Astrocyte of the hippocampus (primary cell): ENCODE results near the gene ATP12A.

Source experiments
- DNase-seq: peaks from one replicate; pipeline ENCODE4 v3.0.0; 2011; ENCODE audit warnings: low read depth, low spot score

Gene ATP12A

DNA sequence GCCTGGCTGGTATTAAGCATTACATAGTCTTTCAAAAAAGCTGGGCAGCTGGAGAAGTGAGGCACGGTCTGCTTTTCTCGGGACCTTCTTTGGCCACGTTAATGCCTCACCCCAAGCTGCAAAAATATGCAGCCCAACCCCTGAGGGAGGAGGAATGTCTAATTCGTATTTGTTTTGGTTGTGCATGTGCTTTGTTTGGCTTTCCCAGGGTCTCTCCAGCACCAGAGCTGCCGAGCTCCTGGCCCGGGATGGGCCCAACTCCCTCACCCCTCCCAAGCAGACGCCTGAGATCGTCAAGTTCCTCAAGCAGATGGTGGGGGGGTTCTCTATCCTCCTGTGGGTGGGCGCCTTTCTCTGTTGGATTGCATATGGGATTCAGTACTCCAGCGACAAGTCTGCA, 7.9 kb downstream of the ATP12A start:
- peak; percentile 18 for DNase-seq

DNA sequence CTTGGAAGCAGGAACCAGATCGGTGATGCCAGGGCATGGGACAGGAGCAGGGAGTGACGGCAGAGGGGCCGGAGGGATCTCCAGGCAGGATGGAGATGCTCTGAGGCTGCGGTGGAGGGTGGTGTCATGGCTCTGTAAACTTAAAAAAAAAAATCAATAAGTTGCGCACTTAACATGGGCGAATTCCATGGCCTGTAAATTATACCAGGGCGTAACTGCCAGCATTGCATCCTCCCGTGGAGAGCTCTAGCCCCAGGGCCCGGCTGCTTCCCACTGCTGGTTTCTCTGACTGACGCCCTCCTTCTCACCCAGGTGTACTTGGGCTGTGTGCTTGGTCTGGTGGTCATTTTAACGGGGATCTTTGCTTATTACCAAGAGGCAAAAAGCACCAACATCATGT, 8.7 kb downstream of the ATP12A start:
- no peak for DNase-seq

DNA sequence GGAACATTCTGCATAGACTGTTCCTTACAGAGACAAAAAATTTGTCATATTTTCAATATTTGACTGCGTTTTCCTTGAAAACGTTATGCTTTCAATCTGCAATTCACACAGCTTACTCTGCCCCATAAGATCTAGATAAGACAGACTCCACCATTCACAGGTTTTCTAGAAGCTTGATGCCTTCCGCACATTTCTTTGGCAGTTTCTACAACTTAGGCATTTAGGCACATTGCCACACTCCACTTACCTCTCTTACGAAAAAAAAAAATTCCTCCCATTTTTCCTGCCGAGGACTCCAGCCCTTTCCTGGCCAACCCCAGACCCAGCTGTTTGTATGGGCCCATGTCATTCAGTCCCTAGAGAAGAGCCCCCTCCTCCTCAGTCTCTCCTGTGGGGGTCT, 11.2 kb downstream of the ATP12A start:
- DNase-seq: no peak

- peak; percentile 75 for DNase-seq
Observed at GRCh38 chr13:24692561-24692960, 12.4 kb downstream of the ATP12A start.

GRCh38 chr13:24693862-24694471, 13.8 kb downstream of the ATP12A start:
- peak; percentile 49 for DNase-seq

DNA sequence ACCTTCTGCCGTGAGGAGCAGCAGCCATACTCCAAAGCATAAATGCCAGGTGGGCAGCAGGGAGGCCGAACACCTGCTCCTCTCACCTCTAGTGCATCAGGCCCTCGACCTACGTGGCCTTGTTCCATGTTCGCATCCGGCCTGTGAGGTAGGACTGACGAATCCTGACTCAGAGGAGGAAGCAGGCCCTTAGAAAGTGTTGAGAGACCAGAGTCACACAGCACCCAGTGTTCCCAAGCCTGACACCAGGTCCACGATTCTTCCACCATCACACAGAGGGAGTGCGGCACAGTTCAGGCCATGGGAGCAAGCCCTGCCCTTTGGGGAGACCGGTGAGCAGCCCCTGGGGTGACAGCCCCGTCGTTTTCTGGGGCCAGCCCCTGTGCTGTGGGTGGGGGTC, 14.7 kb downstream of the ATP12A start:
- no peak for DNase-seq

GRCh38 chr13:24698686-24699085, 18.5 kb downstream of the ATP12A start:
- DNase-seq: no peak

GRCh38 chr13:24699541-24699940, 19.3 kb downstream of the ATP12A start:
- DNase-seq: no peak

GRCh38 chr13:24700539-24700938, 20.3 kb downstream of the ATP12A start:
- no peak for DNase-seq

DNA sequence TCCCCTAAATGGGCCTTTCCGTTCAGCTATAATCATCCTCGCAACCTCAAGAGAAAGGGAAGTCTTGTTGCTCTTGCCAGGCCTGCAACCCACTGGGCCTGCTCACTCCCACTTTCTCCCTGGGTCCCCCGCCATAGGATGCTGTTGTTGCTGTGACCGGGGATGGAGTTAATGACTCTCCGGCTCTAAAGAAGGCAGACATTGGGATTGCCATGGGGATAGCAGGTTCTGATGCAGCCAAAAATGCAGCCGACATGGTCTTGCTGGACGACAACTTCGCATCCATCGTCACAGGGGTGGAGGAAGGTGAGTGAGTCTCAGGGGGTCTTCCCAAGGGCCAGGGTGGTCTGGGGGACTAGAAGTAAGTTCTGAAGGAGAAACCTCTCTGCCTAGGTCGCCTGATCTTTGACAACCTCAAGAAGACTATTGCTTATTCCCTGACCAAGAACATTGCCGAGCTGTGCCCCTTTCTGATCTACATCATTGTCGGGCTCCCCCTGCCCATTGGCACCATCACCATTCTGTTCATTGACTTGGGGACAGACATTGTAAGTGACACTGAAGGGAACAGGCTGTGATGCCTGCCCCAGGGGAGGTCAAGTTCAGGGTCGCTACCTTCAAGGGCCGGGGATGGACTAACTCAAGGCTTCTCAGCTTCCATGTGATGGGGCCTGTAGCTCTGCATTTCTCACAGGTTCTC, 26.8 kb downstream of the ATP12A start:
- DNase-seq: no peak

DNA sequence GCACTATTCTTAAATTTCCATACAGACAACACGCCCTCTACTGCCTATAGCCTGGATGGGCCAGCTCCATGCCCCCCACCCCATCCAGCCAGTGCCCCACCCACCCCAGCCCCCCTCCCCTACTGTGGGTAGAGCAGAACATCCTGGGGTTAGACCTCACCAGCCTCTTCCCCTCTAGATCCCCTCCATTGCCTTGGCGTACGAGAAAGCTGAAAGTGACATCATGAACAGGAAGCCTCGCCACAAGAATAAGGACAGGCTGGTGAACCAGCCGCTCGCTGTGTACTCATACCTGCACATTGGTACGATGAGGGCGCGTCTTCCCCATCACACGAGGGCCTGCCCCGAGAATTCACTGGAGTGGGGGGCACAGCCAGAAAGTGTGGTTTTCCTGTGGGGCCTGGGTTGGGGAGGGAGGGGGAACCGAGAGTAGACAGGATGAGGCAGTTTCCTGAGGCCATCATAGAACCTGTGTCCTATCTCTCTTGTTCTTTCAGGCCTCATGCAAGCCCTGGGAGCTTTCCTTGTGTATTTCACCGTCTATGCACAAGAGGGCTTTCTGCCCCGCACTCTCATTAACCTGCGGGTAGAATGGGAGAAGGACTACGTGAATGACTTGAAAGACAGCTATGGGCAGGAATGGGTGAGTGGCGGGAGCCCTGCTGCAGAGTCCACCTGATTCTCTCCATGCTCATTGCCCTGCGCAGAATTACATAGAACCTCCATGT, 29.1 kb downstream of the ATP12A start:
- no peak for DNase-seq

DNA sequence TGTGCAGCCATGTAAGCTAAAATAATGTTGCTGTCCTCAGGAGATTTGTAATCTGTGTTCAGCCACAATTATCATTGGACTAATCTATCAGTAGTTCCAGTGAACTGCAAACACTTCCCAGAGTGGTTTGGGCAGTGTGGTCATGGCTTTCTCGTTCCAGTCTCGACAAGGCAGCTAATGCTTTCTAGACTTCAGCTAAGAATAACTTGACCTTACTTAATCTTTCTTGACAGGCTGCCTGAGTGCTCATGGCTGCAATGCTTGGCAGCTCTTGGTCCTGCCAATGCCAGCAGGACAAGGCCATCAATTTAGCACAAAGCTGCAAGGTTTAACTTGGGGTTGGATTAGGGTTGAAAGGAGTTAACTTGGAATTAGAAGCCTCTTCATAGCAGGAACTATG, 32.8 kb downstream of the ATP12A start:
- DNase-seq: peak; percentile 10

GRCh38 chr13:24716011-24716410, 35.8 kb downstream of the ATP12A start:
- DNase-seq: no peak

DNA sequence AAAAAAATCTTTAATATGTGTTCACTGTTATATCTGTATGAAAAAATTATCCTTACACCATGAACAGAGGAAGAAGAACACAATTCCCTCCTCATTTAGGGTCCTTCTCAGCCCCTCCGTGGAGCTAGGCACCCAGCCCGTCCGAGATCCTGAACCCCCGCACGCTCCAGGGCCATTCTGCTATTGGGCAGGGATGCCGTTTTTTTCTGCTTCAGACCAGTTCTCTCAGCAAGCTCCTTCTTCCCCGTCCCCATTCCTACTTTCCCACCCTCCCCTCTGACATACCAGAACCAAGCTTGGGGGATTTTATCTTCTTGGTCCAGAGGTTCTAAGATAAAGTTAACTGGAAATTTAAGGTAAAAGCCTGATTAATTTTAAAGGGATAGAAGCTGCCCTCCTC, 36.2 kb downstream of the ATP12A start:
- no peak for DNase-seq

- DNase-seq: no peak
Observed at GRCh38 chr13:24717217-24717616, 37.0 kb downstream of the ATP12A start.

- no peak for DNase-seq
Observed at GRCh38 chr13:24718192-24718965, 38.2 kb downstream of the ATP12A start.

GRCh38 chr13:24719139-24719538, 38.9 kb downstream of the ATP12A start:
- DNase-seq: no peak

DNA sequence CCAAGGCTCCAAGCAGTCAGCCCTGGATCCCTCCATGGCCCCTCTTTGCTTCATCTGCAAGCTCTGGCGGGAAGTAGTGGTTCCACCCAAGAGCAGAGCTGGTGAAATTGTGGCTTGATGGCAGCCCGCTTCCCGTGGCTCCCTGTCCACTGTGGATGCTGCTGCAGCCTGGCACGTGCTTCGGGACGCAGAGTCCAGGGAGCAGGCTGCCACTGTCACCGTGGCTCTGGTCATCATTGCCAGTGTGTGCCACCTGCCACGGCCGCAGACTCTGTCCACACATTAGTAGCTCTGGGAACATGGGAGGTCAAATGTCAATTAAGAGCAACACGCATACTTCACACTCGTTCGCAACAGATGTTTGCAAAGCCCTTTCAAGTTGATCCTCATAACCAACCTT, 43.0 kb downstream of the ATP12A start:
- DNase-seq: no peak

DNA sequence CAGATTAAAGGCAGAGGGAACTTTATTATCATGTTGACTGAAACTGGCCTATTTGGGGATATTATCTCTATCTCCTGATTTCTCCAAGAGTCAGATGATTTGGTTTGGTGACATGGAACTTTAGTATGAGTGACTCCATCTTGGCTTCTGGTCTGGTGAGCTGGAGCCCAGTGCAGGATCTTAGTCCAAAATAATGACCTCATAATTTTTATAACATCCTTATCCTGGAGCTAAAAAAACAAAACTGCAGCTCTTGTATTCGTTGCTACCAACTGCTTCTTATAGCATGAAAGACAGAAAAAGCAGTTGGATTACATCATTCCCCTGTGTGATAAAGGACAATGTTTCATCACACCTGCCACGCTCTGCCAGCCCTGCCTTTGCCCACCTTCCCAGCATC, 44.5 kb downstream of the ATP12A start:
- DNase-seq: no peak

GRCh38 chr13:24725379-24725778, 45.2 kb downstream of the ATP12A start:
- DNase-seq: no peak

DNA sequence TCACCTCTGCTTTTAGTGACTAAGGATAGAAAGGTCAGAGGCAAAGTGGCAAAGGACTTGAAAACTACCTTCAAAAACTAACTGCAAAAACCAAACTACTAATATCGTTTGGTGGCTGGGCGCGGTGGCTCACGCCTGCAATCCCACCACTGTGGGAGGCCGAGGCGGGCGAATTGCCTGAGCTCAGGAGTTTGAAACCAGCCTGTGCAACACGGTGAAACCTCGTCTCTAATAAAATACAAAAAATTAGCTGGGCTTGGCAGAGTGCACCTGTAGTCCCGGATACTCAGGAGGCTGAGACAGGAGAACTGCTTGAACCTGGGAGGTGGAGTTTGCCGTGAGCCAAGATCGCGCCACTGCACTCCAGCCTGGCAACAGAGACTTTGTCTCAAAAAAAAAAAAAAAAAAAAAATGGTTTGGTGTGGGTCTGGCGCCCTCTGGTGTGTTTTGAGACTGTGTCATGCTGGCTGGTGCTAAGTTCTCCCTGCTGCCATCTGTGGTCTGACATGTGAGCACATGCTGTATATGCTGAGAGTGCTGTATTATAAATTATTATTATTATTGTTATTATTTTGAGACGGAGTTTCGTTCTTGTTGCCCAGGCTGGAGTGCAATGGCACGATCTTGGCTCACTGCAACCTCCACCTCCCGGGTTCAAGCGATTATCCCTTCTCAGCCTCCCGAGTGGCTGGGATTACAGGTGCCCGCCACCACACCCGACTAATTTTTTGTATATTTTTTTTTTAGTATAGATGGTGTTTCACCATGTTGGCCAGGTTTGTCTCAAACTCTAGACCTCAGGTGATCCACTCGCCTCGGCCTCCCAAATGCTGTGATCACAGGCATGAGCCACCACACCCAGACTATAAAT, 47.8 kb downstream of the ATP12A start:
- DNase-seq: peak; percentile 85
